K562 (cell line): Measurements from ENCODE around the gene HK1. TPM values are rescaled to one million over a fixed set of nuclear protein-coding genes. Genes with fewer than 3 reads are reported as not detected.
A peak's percentile ranks its signal among the peaks of the same experiment; 100 is the strongest.

Experiments used
- AFF4 ChIP-seq: sonication (generic); formaldehyde crosslinking; IDR thresholded peaks from 2 replicates; pipeline ENCODE4 v1.8.0; 2023; ENCODE audit warnings: mild to moderate bottlenecking, missing genetic modification reagents
- ATF1 ChIP-seq, 2 experiments: fragments of 450-650 bp in 1 of 2; IDR thresholded peaks; 2 replicates each; pipeline ENCODE4 v1.6.1; 2016; ENCODE audit warnings: missing compliant biosample characterization in 1 of 2, missing genetic modification characterization in 1 of 2
- BCOR ChIP-seq: fragments of 450-650 bp; IDR thresholded peaks from 2 replicates; pipeline ENCODE4 v1.6.1; 2016
- BMI1 ChIP-seq: fragments of 150-350 bp; IDR thresholded peaks from 2 replicates; pipeline ENCODE4 v1.6.1; 2014; ENCODE audit warnings: low read length
- CCNT2 ChIP-seq: IDR thresholded peaks from 2 replicates; pipeline ENCODE4 v1.6.1; 2011; ENCODE audit warnings: borderline replicate concordance, low read depth, mild to moderate bottlenecking, moderate library complexity, mixed read lengths, low read length; ENCODE audit not compliant: insufficient read length; ENCODE audit errors: extremely low read depth
- E2F1 ChIP-seq: sonication (generic); formaldehyde crosslinking; IDR thresholded peaks from 2 replicates; pipeline ENCODE4 v1.8.1; 2023; ENCODE audit warnings: mild to moderate bottlenecking, missing genetic modification reagents, moderate library complexity
- HEY1 ChIP-seq: fragments of 250-450 bp; sonication (Bioruptor Pico); IDR thresholded peaks from 2 replicates; pipeline ENCODE4 v1.5.0; 2020; ENCODE audit warnings: mild to moderate bottlenecking, moderate library complexity, borderline replicate concordance
- HMG20A ChIP-seq: fragments of 450-650 bp; formaldehyde crosslinking; conservative IDR thresholded peaks from 2 replicates; pipeline ENCODE4 v1.4.0; 2020; ENCODE audit warnings: mild to moderate bottlenecking, mixed read lengths
- HNRNPLL ChIP-seq: fragments of 200-400 bp; formaldehyde crosslinking; IDR thresholded peaks from 2 replicates; pipeline ENCODE4 v1.6.1; 2017; ENCODE audit warnings: low read length, low read depth, mild to moderate bottlenecking; ENCODE audit not compliant: poor library complexity, severe bottlenecking
- NCOA4 ChIP-seq: fragments of 450-650 bp; IDR thresholded peaks from 2 replicates; pipeline ENCODE4 v1.6.1; 2018; ENCODE audit warnings: mild to moderate bottlenecking; ENCODE audit not compliant: partially characterized antibody
- NONO ChIP-seq, 2 experiments: fragments of 200-400 bp in 1 of 2; fragments of 450-650 bp in 1 of 2; formaldehyde crosslinking in 1 of 2; IDR thresholded peaks; 2 replicates each; pipeline ENCODE4 v1.6.1; 2017; ENCODE audit warnings: low read depth in 2 of 2, mild to moderate bottlenecking in 2 of 2, moderate library complexity in 2 of 2, low read length in 1 of 2
- NR1H2 ChIP-seq: sonication (generic); formaldehyde crosslinking; IDR thresholded peaks from 2 replicates; pipeline ENCODE4 v1.4.0; 2020; ENCODE audit warnings: mild to moderate bottlenecking, missing genetic modification reagents
- RFX7 ChIP-seq: fragments of 250-450 bp; sonication (Bioruptor Pico); IDR thresholded peaks from 2 replicates; pipeline ENCODE4 v1.5.1; 2021; ENCODE audit warnings: mild to moderate bottlenecking
- SIX5 ChIP-seq, 2 experiments: IDR thresholded peaks; 2 replicates each; pipeline ENCODE4 v1.6.1; 2011; ENCODE audit warnings: low read length in 2 of 2, borderline replicate concordance in 1 of 2, low read depth in 1 of 2, mild to moderate bottlenecking in 1 of 2, moderate library complexity in 1 of 2; ENCODE audit not compliant: insufficient read depth in 1 of 2
- SMARCB1 ChIP-seq: IDR thresholded peaks from 2 replicates; pipeline ENCODE4 v1.6.1; 2011; ENCODE audit warnings: improper control_type of control experiment, low read depth; ENCODE audit not compliant: insufficient read length
- SP2 ChIP-seq: IDR thresholded peaks from 2 replicates; pipeline ENCODE4 v1.6.1; 2011; ENCODE audit warnings: mild to moderate bottlenecking, low read depth, low read length, moderate library complexity; ENCODE audit not compliant: poor library complexity, severe bottlenecking; ENCODE audit errors: extremely low read depth
- SRSF3 ChIP-seq: fragments of 200-400 bp; formaldehyde crosslinking; IDR thresholded peaks from 2 replicates; pipeline ENCODE4 v1.6.1; 2016; ENCODE audit warnings: mild to moderate bottlenecking, low read length, moderate library complexity; ENCODE audit not compliant: insufficient read depth
- TEAD4 ChIP-seq, 2 experiments: sonication (generic) in 1 of 2; formaldehyde crosslinking in 1 of 2; IDR thresholded peaks; 2 replicates each; pipeline versions ENCODE4 v1.6.1 to v1.8.0; 2012 to 2022; ENCODE audit warnings: borderline replicate concordance in 1 of 2, inconsistent platforms in 1 of 2, low read length in 1 of 2, mild to moderate bottlenecking in 1 of 2, missing genetic modification reagents in 1 of 2
- ZC3H8 ChIP-seq: fragments of 450-650 bp; IDR thresholded peaks from 2 replicates; pipeline ENCODE4 v1.6.1; 2017
- ZNF449 ChIP-seq: fragments of 250-450 bp; sonication (Bioruptor Pico); IDR thresholded peaks from 2 replicates; pipeline ENCODE4 v1.8.0; 2022; ENCODE audit warnings: moderate library complexity, mild to moderate bottlenecking, inconsistent platforms
- polyA plus RNA-seq, 8 experiments: library from polyadenylated mRNA; depleted of rRNA in 4 of 8; stranded (reverse) in 5 of 8; unstranded in 3 of 8; fragments of >200 nt; fragmentation: Nextera tagmentation in 2 of 8; fragmentation: Illumina TruSeq in 1 of 8; extraction: Ambion mirVana in 2 of 8; extraction: Trizol in 1 of 8; gene quantifications; 2 replicates each; pipeline versions ENCODE4 v1.2.1 to v1.2.3, GENCODE V29; 2011 to 2014; ENCODE audit warnings: inconsistent platforms in 1 of 8, missing spikeins in 1 of 8
- total RNA-seq, 7 experiments: library from RNA; depleted of rRNA in 6 of 7; stranded (reverse); fragments of >200 nt in 6 of 7; fragmentation: Illumina TruSeq in 2 of 7; extraction: Trizol in 2 of 7; gene quantifications; 2 replicates each; pipeline versions ENCODE4 v1.2.1 to v1.2.3, GENCODE V29; 2011 to 2021; ENCODE audit warnings: low replicate concordance in 1 of 7

Gene HK1
- total and polyA plus RNA-seq, 9 of the 15 experiments (the other 6 are each of a cell fraction or from before 2014, with no cell fraction given) = 29.2 to 444 (median 193) TPM

- TF ChIP-seq ZC3H8 = no peak
- no peak for TF ChIP-seq ATF1 (CRISPR knock-in tag; IDR thresholded peaks at IDR 0.05)
- peak; percentile 27 for TF ChIP-seq ATF1 (tag; IDR thresholded peaks at IDR 0.05)
- TF ChIP-seq NR1H2 (CRISPR knock-in tag) = no peak
- no peak; the same call in 1 of the 2 replicates for TF ChIP-seq E2F1 (CRISPR knock-in tag)
- 0 out of 4 replicates have a peak, but pooled peaks of 1 of the 2 experiments have one; percentile 24 for TF ChIP-seq NONO (IDR thresholded peaks at IDR 0.05; ENCODE audit: low read depth in 2 of 2, low read length in 1 of 2)
- no peak for TF ChIP-seq SP2
- TF ChIP-seq SMARCB1 = no peak
- no peak for TF ChIP-seq SRSF3
- no peak for TF ChIP-seq HMG20A (CRISPR knock-in tag)
- no peak for TF ChIP-seq RFX7
- TF ChIP-seq BMI1 = no peak
- TF ChIP-seq AFF4 (CRISPR knock-in tag) = no peak; the same call in 1 of the 2 replicates
- no peak for TF ChIP-seq HEY1 (CRISPR knock-in tag)
- TF ChIP-seq HNRNPLL = peak; percentile 31
- TF ChIP-seq BCOR = no peak
- TF ChIP-seq ZNF449 (CRISPR knock-in tag) = no peak
- TF ChIP-seq NCOA4 = no peak
- peak; percentile 37 for TF ChIP-seq CCNT2
- no peak for TF ChIP-seq SIX5 (IDR thresholded peaks at IDR 0.05; ENCODE audit: borderline replicate concordance in 1 of 2, insufficient read depth in 1 of 2, low read depth in 1 of 2, low read length in 2 of 2)
- peak; percentile 71 for TF ChIP-seq TEAD4 (IDR thresholded peaks at IDR 0.05; ENCODE audit: low read length)
- TF ChIP-seq TEAD4 (CRISPR knock-in tag; IDR thresholded peaks at IDR 0.05; ENCODE audit: borderline replicate concordance) = no peak
These were observed 56.2 kb downstream of the HK1 start (continued) for GRCh38 chr10:69334302-69335062.
